HepG2 (cell line): ENCODE results near the gene MMP24OS. TPM values are rescaled to one million over a fixed set of nuclear protein-coding genes. Genes with fewer than 3 reads are reported as not detected.

Experiments used
- ATAC-seq: fragments of 200-7000 bp; cut with Tn5 transposase; 3 replicates; pipeline ENCODE4 v1.9.1; 2020; ENCODE audit warnings: mild to moderate bottlenecking, moderate library complexity
- BruUV-seq: library from RNA; stranded (reverse); fragments of 400-500 nt; replicated peaks from 2 replicates; lab custom pipeline; 2021; lab: Mats Ljungman, UMichigan
- CTCF ChIA-PET: fragments of 300-600 bp; formaldehyde crosslinking; extraction: SDS; loops from one replicate; lab custom pipeline; 2021; ENCODE audit warnings: low total read pairs, inconsistent platforms, low intra/inter-chr PET ratio; lab: Yijun Ruan, JAX
- POLR2A ChIA-PET: fragments of 350-600 bp; sonication (Branson Sonifier 250); formaldehyde crosslinking; loops from one replicate; lab custom pipeline; 2020; ENCODE audit warnings: antibody characterized with exemption, inconsistent platforms; lab: Yijun Ruan, JAX
- DNase-seq: peaks from one replicate; pipeline ENCODE4 v3.0.0-alpha.2; 2015; ENCODE audit warnings: low spot score
- FAIRE-seq: peaks from 3 replicates; lab custom pipeline; 2011; peaks lifted over from hg19 to GRCh38; lab: Jason Lieb, UNC
- H2AFZ ChIP-seq: one replicate; pipeline ENCODE4 v1.6.1; 2011; ENCODE audit warnings: low read length, inconsistent platforms
- H3K27ac ChIP-seq: fragments of 300-600 bp; 3 replicates; pipeline ENCODE4 v1.8.0; 2011; ENCODE audit warnings: mixed run types, mild to moderate bottlenecking, mixed read lengths, low read length, inconsistent platforms; ENCODE audit not compliant: insufficient read depth; ENCODE audit errors: extremely low read length
- H3K27me3 ChIP-seq, 2 experiments: fragments of 200-600 bp in 1 of 2; 2 replicates in 1 of 2; 3 replicates in 1 of 2; pipeline versions ENCODE4 v1.6.0 to v1.8.0; 2011; ENCODE audit warnings: low read length in 2 of 2, mild to moderate bottlenecking in 2 of 2, moderate library complexity in 2 of 2, inconsistent platforms in 1 of 2; ENCODE audit not compliant: insufficient read depth in 2 of 2, control insufficient read depth in 1 of 2
- H3K36me3 ChIP-seq, 2 experiments: fragments of 200-600 bp in 1 of 2; replicated peaks in 1 of 2; 2 replicates in 1 of 2; 3 replicates in 1 of 2; pipeline versions ENCODE4 v1.5.1 to v1.8.0; 2011; ENCODE audit warnings: low read length in 2 of 2, inconsistent platforms in 1 of 2; ENCODE audit not compliant: insufficient read depth in 2 of 2, control insufficient read depth in 1 of 2
- H3K4me1 ChIP-seq: 2 replicates; pipeline ENCODE4 v1.5.1; 2012; ENCODE audit warnings: low read length, inconsistent platforms; ENCODE audit not compliant: insufficient read depth
- H3K4me2 ChIP-seq: 2 replicates; pipeline ENCODE4 v1.6.0; 2011; ENCODE audit warnings: low read depth, low read length, inconsistent platforms
- H3K4me3 ChIP-seq, 3 experiments: fragments of 200-600 bp in 1 of 3; sonication (generic), shearing (Covaris generic) in 1 of 3; replicated peaks in 1 of 3; 2 replicates each; pipeline ENCODE4 v1.5.1; 2011 to 2016; ENCODE audit warnings: low read length in 3 of 3, inconsistent platforms in 2 of 3, low read depth in 2 of 3, mild to moderate bottlenecking in 2 of 3, control low read depth in 1 of 3, mixed read lengths in 1 of 3; ENCODE audit not compliant: insufficient read depth in 1 of 3
- H3K79me2 ChIP-seq: one replicate; pipeline ENCODE4 v1.6.1; 2011; ENCODE audit warnings: low read length, inconsistent platforms; ENCODE audit not compliant: insufficient read depth
- H3K9ac ChIP-seq: 2 replicates; pipeline ENCODE4 v1.6.0; 2011; ENCODE audit warnings: mild to moderate bottlenecking, low read depth, low read length, inconsistent platforms; ENCODE audit not compliant: insufficient read depth
- H3K9me3 ChIP-seq: 2 replicates; pipeline ENCODE4 v1.5.1; 2012; ENCODE audit warnings: mild to moderate bottlenecking, low read length
- H4K20me1 ChIP-seq: 2 replicates; pipeline ENCODE4 v1.6.0; 2011; ENCODE audit warnings: inconsistent platforms, mild to moderate bottlenecking, low read length, moderate library complexity; ENCODE audit not compliant: insufficient read depth
- AHR ChIP-seq: IDR thresholded peaks from 2 replicates; pipeline ENCODE4 v1.6.1; 2018; ENCODE audit warnings: missing genetic modification reagents, missing compliant biosample characterization
- ATF1 ChIP-seq: IDR thresholded peaks from 2 replicates; pipeline ENCODE4 v1.6.1; 2016; ENCODE audit warnings: mild to moderate bottlenecking, control low read depth
- ATF4 ChIP-seq, 2 experiments: fragments of 450-650 bp in 1 of 2; sonication (generic) in 1 of 2; formaldehyde crosslinking; IDR thresholded peaks; 2 replicates each; pipeline versions ENCODE4 v1.5.0 to v1.8.0; 2020 to 2022; ENCODE audit warnings: mild to moderate bottlenecking in 1 of 2, missing genetic modification reagents in 1 of 2
- ATM ChIP-seq: fragments of 450-650 bp; IDR thresholded peaks from 2 replicates; pipeline ENCODE4 v1.7.1; 2017; ENCODE audit warnings: mild to moderate bottlenecking, borderline replicate concordance
- EZH2 ChIP-seq: conservative IDR thresholded peaks from 2 replicates; pipeline ENCODE4 v1.6.1; 2012; ENCODE audit warnings: mild to moderate bottlenecking, low read depth, low read length, moderate library complexity
- HNRNPH1 ChIP-seq: fragments of 200-400 bp; formaldehyde crosslinking; optimal IDR thresholded peaks from 2 replicates; pipeline ENCODE3; 2017; ENCODE audit warnings: mild to moderate bottlenecking, low read depth, low read length
- RBAK ChIP-seq: sonication (generic); formaldehyde crosslinking; IDR thresholded peaks from 2 replicates; pipeline ENCODE4 v1.5.1; 2020; ENCODE audit warnings: mild to moderate bottlenecking, missing genetic modification reagents
- SETDB1 ChIP-seq: sonication (generic); formaldehyde crosslinking; IDR thresholded peaks from 2 replicates; pipeline ENCODE4 v1.5.1; 2020; ENCODE audit warnings: missing genetic modification reagents, mild to moderate bottlenecking, borderline replicate concordance
- ZFP90 ChIP-seq: sonication (generic); formaldehyde crosslinking; IDR thresholded peaks from 2 replicates; pipeline ENCODE4 v1.8.0; 2022; ENCODE audit warnings: missing genetic modification reagents, mild to moderate bottlenecking, inconsistent platforms, borderline replicate concordance
- ZNF570 ChIP-seq: sonication (generic); formaldehyde crosslinking; IDR thresholded peaks from 2 replicates; pipeline ENCODE4 v1.4.0; 2020; ENCODE audit warnings: mild to moderate bottlenecking, missing genetic modification reagents, borderline replicate concordance
- ZNF572 ChIP-seq: sonication (generic); formaldehyde crosslinking; IDR thresholded peaks from 2 replicates; pipeline ENCODE4 v1.5.1; 2020; ENCODE audit warnings: mild to moderate bottlenecking, missing genetic modification reagents
- ZNF713 ChIP-seq: sonication (generic); formaldehyde crosslinking; IDR thresholded peaks from 2 replicates; pipeline ENCODE4 v1.4.0; 2020; ENCODE audit warnings: mild to moderate bottlenecking, missing genetic modification reagents
- ZNF75D ChIP-seq: sonication (generic); formaldehyde crosslinking; IDR thresholded peaks from 2 replicates; pipeline ENCODE4 v1.8.1; 2023; ENCODE audit warnings: missing genetic modification reagents, mild to moderate bottlenecking, borderline replicate concordance
- ZNF768 ChIP-seq: sonication (generic); formaldehyde crosslinking; IDR thresholded peaks from 2 replicates; pipeline ENCODE4 v1.4.0; 2020; ENCODE audit warnings: missing genetic modification reagents
- ZNF891 ChIP-seq: sonication (generic); formaldehyde crosslinking; IDR thresholded peaks from 2 replicates; pipeline ENCODE4 v1.5.0; 2020; ENCODE audit warnings: mild to moderate bottlenecking, missing genetic modification reagents
- WGBS: methylation state at CpG from one replicate; pipeline ENCODE4 v1.1.6; 2017; ENCODE audit warnings: low lambda C conversion rate; 5-methylcytosine and 5-hydroxymethylcytosine counted together
- in situ Hi-C: cut with HindIII; loops from 2 replicates; pipeline ENCODE4 v1.10.0; 2017; ENCODE audit warnings: low pct_unique_long_range_greater_than_20kb; ENCODE audit not compliant: extremely low pct_ligation_motif_present
- intact Hi-C: fragments of 100-400 bp; cut with micrococcal nuclease; formaldehyde crosslinking; loops from one replicate; pipeline ENCODE4 v1.10.0; 2022; ENCODE audit not compliant: unreplicated experiment
- polyA plus RNA-seq, 8 experiments: library from polyadenylated mRNA; depleted of rRNA in 3 of 8; stranded (reverse) in 7 of 8; unstranded in 1 of 8; fragments of >200 nt; fragmentation: Illumina TruSeq in 4 of 8; extraction: Trizol in 4 of 8; gene quantifications; 2 replicates each; pipeline versions ENCODE4 v1.2.1 to v1.2.3, GENCODE V29; 2011 to 2016; ENCODE audit warnings: low read depth in 4 of 8, missing spikeins in 1 of 8, mixed read lengths in 1 of 8; ENCODE audit not compliant: insufficient read depth in 1 of 8
- total RNA-seq, 5 experiments: library from RNA; depleted of rRNA; stranded (reverse); fragments of >200 nt; fragmentation: Illumina TruSeq; extraction: Trizol; gene quantifications; 2 replicates each; pipeline ENCODE4 v1.2.3, GENCODE V29; 2016; ENCODE audit warnings: low read depth in 1 of 5
- TF ChIP-seq, protein P1 (sequence below): sonication (generic); formaldehyde crosslinking; IDR thresholded peaks from 2 replicates; pipeline ENCODE4 v1.5.0; 2020; ENCODE audit warnings: missing genetic modification reagents, mild to moderate bottlenecking, borderline replicate concordance

Gene MMP24OS
- total and polyA plus RNA-seq, 2 of the 13 experiments (the other 11 are each of a cell fraction or from before 2014, with no cell fraction given): 6.0 to 8.5 TPM

DNA sequence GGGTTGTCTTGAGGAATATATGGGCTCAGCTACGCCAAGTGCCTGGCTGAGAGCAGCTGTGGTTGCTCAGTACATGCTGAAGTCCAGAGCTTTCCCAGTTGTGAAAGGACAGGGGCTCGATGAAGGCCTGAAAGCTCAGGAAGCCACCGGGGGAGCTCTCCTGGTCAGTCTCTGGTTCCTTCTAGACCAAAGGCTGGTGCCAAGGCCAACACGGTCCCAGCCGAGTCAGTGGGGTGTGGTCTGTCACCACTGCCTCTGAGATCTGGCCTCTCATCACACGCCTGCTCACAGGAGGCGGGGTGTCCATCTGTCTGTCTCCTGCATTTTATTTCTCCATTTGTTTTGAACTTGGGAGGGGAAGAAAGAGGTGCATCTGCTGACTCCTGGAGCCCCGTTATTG, 19.2 kb upstream of the MMP24OS start (continued):
- TF ChIP-seq SETDB1 (CRISPR knock-in tag) (no peak), ZNF572 (CRISPR knock-in tag) (no peak), EZH2 (no peak), ATF4 (CRISPR knock-in tag; IDR thresholded peaks at IDR 0.05) (no peak), ZNF713 (no peak)

DNA sequence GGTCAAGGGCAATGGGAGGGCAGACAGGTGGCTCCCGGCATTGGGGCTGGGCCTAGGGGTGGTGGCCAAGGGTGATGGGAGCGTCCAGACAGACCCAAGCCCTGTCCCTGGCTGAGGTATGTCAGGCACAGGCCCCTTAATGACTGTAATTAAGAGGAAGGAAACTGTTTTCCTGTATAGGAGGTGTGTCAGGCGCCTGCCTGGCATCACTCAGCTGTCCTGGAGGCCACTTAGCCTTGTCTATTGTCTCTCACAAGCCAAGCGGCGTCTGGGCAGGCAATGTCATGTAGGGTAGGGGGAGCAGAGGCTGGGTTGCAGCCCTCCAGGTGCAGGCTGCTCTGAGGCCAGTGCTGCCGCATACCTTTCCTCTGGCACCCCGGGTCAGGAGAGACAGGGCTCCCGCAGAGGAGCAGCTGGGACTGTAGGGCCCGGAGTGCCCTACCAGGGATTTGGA, 18.2 kb upstream of the MMP24OS start:
- H3K27ac ChIP-seq: no peak overlapping the region
- H3K9me3 ChIP-seq: no peaks in the 10 kb centered on the region
- intact Hi-C loops (no loop called here), in situ Hi-C loops (loop anchor here (5.0 kb wide), 1 partner anchor 36 kb away; no protein-coding TSS in a partner anchor)
- no peak overlapping the region for H2AFZ ChIP-seq
- no peak for DNase-seq
- no peak overlapping the region for H3K9ac ChIP-seq
- peaks cover 8 to 49% of the 10 kb centered on the region in 2 experiments for H3K27me3 ChIP-seq
- ATAC-seq: peak; percentile 2; the same call in 1 of the 3 replicates
- peaks cover 55% of the 10 kb centered on the region for H3K4me1 ChIP-seq
- BruUV-seq: no TSS peak
- CTCF ChIA-PET: no interaction called here
- no peaks in the 10 kb centered on the region for H3K36me3 ChIP-seq
- no peaks in the 10 kb centered on the region for H4K20me1 ChIP-seq
- no peak overlapping the region for H3K4me3 ChIP-seq
- 32% methylated on average over 9 of the region's 9 CpGs for WGBS
- POLR2A ChIA-PET: interaction anchor here (1.0 to 3.3 kb wide), 3 partner anchors 9 to 159 kb away, joined by 3 to 19 read pairs (median 10); partner anchors contain the start of genes CEP250 and EIF6
- FAIRE-seq: no peak
- no peak overlapping the region for H3K4me2 ChIP-seq
- no peaks in the 10 kb centered on the region for H3K79me2 ChIP-seq
- TF ChIP-seq, protein P1, sequence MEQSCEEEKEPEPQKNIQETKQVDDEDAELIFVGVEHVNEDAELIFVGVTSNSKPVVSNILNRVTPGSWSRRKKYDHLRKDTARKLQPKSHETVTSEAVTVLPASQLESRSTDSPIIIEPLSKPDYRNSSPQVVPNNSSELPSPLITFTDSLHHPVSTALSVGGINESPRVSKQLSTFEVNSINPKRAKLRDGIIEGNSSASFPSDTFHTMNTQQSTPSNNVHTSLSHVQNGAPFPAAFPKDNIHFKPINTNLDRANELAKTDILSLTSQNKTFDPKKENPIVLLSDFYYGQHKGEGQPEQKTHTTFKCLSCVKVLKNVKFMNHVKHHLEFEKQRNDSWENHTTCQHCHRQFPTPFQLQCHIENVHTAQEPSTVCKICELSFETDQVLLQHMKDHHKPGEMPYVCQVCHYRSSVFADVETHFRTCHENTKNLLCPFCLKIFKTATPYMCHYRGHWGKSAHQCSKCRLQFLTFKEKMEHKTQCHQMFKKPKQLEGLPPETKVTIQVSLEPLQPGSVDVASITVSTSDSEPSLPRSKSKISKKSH (CRISPR knock-in tag): peak; percentile 54; the same call in 1 of the 2 replicates
- no peak for TF ChIP-seq ZNF75D (CRISPR knock-in tag)
- no peak for TF ChIP-seq ATM
- no peak for TF ChIP-seq HNRNPH1
- no peak for TF ChIP-seq AHR (CRISPR knock-in tag)
- TF ChIP-seq RBAK: no peak
- no peak for TF ChIP-seq ATF1 (CRISPR knock-in tag)
- TF ChIP-seq ZNF570: no peak
- 0 out of 2 replicates have a peak, but pooled peaks have one; percentile 31 for TF ChIP-seq ZNF891 (CRISPR knock-in tag)
- 0 out of 2 replicates have a peak, but pooled peaks have one; percentile 19 for TF ChIP-seq ZNF768 (CRISPR knock-in tag)
- no peak for TF ChIP-seq ZFP90 (CRISPR knock-in tag)
